ENCODE results near the gene CDCA4. TPM values are rescaled to one million over a fixed set of nuclear protein-coding genes. Genes with fewer than 3 reads are reported as not detected.
A peak's percentile ranks its signal among the peaks of the same experiment; 100 is the strongest.

The CDCA4 gene
- total RNA-seq, 4 donors from 2014 or later: 15.3 to 35.0 (median 23.3) TPM

DNA sequence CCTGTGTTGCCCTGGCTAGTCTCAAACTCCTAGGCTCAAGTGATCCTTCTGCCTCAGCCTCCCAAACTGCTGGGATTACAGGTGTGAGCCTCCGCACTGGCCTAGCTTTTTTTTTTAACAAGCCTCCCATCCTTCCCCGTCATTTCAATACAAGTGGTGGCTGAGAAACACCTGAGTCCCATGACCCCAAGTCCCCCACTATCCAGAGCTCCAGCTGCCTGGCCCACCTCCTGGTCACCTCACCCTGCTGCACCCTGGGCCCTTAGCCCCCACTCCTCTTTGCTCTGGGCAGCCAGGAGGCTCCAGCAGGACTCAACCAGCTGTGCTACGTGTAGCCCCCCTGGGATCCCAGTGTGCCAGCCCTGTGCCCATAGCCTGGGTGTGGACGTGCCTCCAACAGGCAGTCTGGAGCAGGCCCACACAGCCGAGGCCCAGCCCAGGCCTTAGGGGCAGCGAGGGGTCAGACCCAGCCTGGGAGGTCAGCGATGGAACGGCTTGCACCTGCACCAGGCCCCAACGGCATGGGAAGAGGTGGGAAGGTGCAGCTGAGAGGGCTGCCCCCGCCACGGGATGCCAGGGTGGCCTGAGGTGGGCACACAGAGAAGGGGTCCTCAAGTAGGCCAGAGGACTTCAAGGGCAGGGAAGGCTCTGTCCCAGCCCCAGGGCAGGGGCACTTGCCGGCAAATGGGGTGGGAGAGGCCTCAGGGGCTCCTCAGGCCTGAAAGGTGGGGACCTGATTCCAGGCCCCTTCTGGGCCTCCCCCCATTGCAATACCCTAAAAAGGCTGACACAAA is 49.2 kb downstream of the CDCA4 start:
- DNase-seq: no peak
- no peaks in the 10 kb centered on the region for H3K9me3 ChIP-seq
- H3K4me3 ChIP-seq: peak overlapping the region in 2 of 4 donors; percentile 18 to 53
- H3K4me1 ChIP-seq: peaks cover 88 to 100% (median 90%) of the 10 kb centered on the region in 3 donors
- WGBS, 2 donors: 81 to 94% methylated on average over 2 to 5 of the region's 12 CpGs
- no peaks in the 10 kb centered on the region for H3K36me3 ChIP-seq
- no peak for TF ChIP-seq POLR2A (IDR thresholded peaks at IDR 0.05)
- TF ChIP-seq, protein P1, sequence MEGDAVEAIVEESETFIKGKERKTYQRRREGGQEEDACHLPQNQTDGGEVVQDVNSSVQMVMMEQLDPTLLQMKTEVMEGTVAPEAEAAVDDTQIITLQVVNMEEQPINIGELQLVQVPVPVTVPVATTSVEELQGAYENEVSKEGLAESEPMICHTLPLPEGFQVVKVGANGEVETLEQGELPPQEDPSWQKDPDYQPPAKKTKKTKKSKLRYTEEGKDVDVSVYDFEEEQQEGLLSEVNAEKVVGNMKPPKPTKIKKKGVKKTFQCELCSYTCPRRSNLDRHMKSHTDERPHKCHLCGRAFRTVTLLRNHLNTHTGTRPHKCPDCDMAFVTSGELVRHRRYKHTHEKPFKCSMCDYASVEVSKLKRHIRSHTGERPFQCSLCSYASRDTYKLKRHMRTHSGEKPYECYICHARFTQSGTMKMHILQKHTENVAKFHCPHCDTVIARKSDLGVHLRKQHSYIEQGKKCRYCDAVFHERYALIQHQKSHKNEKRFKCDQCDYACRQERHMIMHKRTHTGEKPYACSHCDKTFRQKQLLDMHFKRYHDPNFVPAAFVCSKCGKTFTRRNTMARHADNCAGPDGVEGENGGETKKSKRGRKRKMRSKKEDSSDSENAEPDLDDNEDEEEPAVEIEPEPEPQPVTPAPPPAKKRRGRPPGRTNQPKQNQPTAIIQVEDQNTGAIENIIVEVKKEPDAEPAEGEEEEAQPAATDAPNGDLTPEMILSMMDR (IDR thresholded peaks at IDR 0.05): no peak
- H3K27me3 ChIP-seq: peaks cover 0 to 12% (median 0%) of the 10 kb centered on the region in 4 donors
- H3K27ac ChIP-seq: peak overlapping the region; percentile 93 to 99 (median 98)
- intact Hi-C loops (cut with DNase I): no loop called here

DNA sequence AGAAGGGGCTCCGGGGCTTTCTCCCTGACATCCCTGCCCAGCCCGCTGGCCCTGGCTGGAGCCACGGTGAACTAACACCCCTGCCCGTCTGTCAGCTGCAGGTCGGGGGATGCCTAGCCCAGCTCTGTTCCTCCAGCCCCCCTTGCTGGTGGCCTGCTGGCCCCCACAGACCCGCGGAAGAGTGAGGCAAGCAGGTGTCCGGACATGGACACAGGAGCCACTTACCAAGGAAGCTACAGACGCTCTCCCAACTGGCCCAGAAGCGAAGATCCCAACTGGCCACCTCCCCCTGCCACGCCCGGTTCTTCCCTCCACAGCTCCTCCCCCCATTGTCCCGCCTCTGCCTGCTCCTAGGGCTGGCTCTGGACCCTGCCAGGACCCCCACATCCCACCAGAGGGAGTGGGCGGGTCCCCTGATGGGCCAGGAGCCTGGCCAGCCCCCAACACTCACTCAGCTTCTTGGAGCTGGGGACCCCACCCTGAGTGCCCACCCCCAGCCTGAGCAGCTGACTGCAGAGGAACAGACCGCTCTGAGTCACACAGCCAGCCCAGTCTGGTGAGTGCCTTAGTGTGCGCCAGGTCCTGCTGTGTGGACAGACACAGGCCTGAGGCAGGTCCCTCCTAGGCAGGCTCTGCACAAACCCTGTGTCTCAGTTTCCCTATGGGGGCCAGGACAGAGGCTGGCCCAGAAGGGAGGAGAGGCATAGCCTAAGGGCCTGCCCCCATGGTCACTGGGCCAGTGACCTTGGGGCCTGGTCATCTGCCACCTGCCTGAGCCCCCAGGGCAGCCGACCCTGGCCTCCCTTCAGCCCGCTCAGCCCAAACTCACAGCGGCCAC is 50.4 kb downstream of the CDCA4 start:
- H3K27me3 ChIP-seq: peaks cover 0 to 11% (median 0%) of the 10 kb centered on the region in 4 donors
- WGBS, 2 donors: 45% methylated on average over 5 of the region's 19 CpGs; no CpG with 5 or more reads in 1 of the 2 donors
- peak overlapping the region; percentile 53 to 76 (median 61) for H3K4me3 ChIP-seq
- no peaks in the 10 kb centered on the region for H3K9me3 ChIP-seq
- peak; percentile 35 for DNase-seq
- H3K36me3 ChIP-seq: no peaks in the 10 kb centered on the region
- TF ChIP-seq POLR2A (IDR thresholded peaks at IDR 0.05): peak in 2 of 4 donors; percentile 66 to 71
- TF ChIP-seq, protein P1 (IDR thresholded peaks at IDR 0.05): no peak
- intact Hi-C loops (cut with DNase I): no loop called here
- peak overlapping the region; percentile 93 to 99 (median 98) for H3K27ac ChIP-seq
- H3K4me1 ChIP-seq: peaks cover 87 to 100% (median 89%) of the 10 kb centered on the region in 3 donors

DNA sequence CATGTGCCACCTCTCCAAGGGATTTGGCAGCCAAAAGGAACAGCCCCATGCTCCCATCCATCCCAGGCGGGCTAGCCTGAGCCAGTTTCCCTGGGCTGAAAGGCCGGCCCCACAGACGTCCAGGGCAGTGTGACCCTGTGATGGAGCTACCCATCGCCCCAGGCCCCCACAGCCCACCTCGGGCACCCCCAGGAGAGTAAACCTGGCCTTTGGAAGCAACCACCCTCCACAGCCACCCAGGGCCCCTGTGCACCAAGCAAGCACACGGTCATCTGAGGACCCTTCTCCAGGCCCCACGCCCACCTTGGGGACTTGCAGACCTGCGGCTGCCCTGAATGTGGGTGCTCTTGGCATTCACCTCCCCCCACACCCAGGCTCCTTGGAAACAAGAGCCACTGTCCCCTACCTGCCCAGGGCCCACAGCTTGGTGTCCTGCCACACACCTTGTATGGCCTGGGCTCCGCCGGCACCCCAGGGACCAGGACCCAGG is 51.1 kb downstream of the CDCA4 start:
- 85% methylated on average over 4 of the region's 10 CpGs; no CpG with 5 or more reads in 1 of the 2 donors for WGBS, 2 donors
- DNase-seq: no peak
- intact Hi-C loops (cut with DNase I): no loop called here
- H3K27ac ChIP-seq: peak overlapping the region; percentile 93 to 99 (median 98)
- H3K4me3 ChIP-seq: peak overlapping the region; percentile 53 to 76 (median 61)
- H3K27me3 ChIP-seq: peaks cover 0 to 11% (median 0%) of the 10 kb centered on the region in 4 donors
- peaks cover 82 to 95% (median 84%) of the 10 kb centered on the region in 3 donors for H3K4me1 ChIP-seq
- no peaks in the 10 kb centered on the region for H3K9me3 ChIP-seq
- TF ChIP-seq, protein P1 (IDR thresholded peaks at IDR 0.05): no peak
- TF ChIP-seq POLR2A (IDR thresholded peaks at IDR 0.05): no peak
- H3K36me3 ChIP-seq: no peaks in the 10 kb centered on the region

DNA sequence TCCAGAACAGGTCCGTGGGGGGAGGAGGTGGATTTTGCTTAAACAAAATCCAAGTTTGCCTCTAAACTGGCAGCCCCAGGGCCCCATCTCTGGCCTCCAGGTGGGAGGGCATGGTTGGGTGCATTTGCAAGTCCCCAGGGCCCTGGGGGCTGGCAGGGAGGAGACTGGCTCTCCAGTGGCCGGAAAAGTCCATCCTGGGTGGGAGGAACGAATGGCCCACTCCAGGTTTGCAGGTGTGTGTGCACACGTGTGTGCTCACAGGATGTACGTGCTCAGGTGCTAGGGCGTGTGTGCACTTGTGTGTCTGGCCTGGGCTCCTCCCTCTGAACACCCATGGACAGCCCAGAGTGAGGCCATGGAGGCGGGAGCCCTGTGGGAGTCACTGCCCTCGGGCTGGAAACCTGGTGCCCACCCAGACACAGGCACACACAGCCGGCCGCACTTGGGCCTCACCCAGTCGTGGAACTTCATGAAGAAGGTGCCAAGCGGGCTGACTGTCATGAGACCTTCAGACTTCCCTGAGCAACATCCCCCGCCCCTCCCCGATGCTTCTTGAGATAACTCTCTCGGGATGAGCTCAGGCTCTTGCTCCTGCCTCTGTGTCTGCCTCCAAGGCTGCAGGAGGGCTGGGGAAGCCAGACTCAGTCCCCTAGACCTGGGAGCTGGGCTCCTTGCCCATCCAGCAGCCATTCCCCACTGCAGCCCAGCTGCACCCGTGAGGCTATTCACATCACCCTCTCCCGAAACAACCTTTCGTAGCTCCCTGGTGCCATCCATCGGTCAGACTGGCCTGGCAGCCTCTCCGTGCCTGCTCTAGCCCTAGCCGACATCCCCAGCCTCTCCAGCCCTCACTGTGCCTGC is 52.1 kb downstream of the CDCA4 start:
- intact Hi-C loops (cut with DNase I): no loop called here
- Histone ChIP-seq H3K9me3 (no peaks in the 10 kb centered on the region), H3K4me3 (peak overlapping the region; percentile 53 to 76 (median 61)), H3K4me1 (peaks cover 72 to 85% (median 74%) of the 10 kb centered on the region in 3 donors), H3K27me3 (peaks cover 0 to 11% (median 0%) of the 10 kb centered on the region in 4 donors), H3K27ac (peak overlapping the region; percentile 93 to 99 (median 98)), H3K36me3 (no peaks in the 10 kb centered on the region)
- DNase-seq: no peak
- WGBS, 2 donors: 22 to 28% methylated on average over 4 to 8 of the region's 21 CpGs
- TF ChIP-seq POLR2A (IDR thresholded peaks at IDR 0.05): peak in 1 of 4 donors; percentile 41
- TF ChIP-seq, protein P1 (IDR thresholded peaks at IDR 0.05): peak in 1 of 6 experiments; percentile 8

All from esophagus squamous epithelium (tissue), 5 donors.